HG02840 (cell line): Measurements from ENCODE around the gene COL5A1.

Experiments used
- ATAC-seq: cut with Tn5 transposase; IDR thresholded peaks from one replicate; pipeline ENCODE4 v1.9.1; 2021; ENCODE audit warnings: mild to moderate bottlenecking, moderate library complexity, moderate number of reproducible peaks; ENCODE audit not compliant: unreplicated experiment, low FRiP score

COL5A1 gene

DNA sequence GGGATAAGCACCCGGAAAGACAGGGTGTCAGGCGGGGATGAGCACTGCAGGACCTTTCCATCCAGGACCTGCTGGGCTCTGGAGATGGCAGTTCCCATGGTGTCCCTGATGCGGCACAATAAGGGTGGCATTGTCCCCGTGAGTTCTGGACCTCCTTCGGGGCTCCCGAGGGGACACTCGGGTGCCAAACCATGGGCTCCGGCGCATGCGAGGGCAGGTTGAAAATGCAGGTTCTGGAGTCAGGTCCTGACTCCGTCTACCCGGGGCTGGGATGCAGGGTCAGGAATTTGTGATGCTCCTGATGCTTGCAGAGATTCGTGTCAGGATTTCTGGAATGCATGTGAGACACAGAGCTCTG lies 239.7 kb downstream of the COL5A1 start:
- no peak for ATAC-seq

GRCh38 chr9:134882204-134882785 lies 240.7 kb downstream of the COL5A1 start:
- ATAC-seq: no peak

DNA sequence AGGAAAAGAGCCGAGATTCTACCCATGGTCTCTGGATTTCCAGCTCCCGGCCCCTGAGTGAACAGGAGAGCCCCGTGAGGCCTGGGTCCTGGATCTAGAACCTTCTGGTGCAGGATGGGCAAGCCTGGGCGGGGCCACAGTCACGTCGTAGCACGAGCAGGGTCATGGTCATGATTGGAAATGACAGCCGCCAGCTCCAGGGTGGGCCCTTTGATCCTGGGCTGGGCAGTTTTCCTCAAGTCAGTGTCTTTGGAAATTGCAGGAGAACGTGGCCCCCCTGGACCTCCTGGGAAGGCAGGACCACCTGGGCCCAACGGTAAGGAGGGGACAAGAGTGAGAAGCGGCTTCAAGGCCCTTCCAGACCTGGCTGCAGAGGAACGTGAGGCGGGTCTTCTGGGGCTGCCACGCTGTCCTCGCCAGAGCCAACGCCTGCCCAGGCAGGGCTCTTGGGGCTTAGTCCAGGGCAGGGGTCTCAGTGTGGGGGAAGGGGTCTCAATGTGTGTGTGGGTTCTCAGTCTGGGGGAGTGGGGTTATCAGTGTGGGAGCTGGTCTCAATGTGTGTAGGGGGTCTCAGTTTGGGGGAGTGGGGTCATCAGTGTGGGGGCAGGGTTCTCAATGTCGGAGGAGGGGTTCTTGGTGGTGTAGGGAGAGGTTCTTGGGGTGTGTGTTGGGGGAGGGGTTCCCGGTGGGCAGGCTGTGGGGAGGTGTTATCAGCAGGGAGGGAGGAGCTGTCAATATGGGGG lies 241.6 kb downstream of the COL5A1 start:
- no peak for ATAC-seq

- no peak for ATAC-seq
Measured at GRCh38 chr9:134884492-134884891, 242.9 kb downstream of the COL5A1 start.

GRCh38 chr9:134885001-134885678 lies 243.5 kb downstream of the COL5A1 start:
- no peak for ATAC-seq

DNA sequence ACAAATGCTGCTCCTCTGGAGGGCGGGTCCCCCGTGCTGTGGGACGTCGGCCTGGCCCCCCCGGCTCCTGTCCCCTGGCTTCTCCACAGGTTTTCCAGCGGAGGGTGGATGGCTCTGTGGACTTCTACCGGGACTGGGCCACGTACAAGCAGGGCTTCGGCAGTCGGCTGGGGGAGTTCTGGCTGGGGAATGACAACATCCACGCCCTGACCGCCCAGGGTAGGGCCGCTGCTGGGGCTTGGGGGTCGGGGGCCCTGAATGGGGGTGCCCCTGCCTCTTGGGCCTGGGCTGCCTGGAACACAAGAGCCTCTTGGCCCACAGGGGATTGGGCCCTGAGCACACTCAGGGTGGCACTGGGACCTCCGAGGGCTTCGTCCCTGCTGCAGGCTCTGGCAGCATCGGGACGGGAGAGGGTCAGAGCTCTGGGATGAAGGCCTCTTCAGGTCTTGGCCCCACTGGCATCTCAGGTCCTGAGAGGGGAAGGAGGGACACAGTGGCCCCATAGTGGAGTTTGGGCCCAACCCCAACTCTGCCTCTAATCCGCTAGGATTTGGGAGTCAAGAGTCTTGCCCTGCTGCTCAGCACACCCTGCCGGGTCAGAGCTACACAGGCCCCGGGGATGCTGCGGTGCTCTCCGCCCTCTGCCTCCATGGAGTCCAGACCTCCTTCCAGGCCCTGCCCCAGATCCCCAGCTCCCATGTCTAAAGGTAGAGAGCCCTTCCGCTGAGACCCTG lies 244.2 kb downstream of the COL5A1 start:
- no peak for ATAC-seq

- ATAC-seq: no peak
Measured at GRCh38 chr9:134886413-134886913, 244.9 kb downstream of the COL5A1 start.

GRCh38 chr9:134887219-134887618 lies 245.6 kb downstream of the COL5A1 start:
- no peak for ATAC-seq

GRCh38 chr9:134887686-134888602 lies 246.3 kb downstream of the COL5A1 start:
- ATAC-seq: no peak

GRCh38 chr9:134888603-134889190 lies 247.1 kb downstream of the COL5A1 start:
- ATAC-seq: no peak

DNA sequence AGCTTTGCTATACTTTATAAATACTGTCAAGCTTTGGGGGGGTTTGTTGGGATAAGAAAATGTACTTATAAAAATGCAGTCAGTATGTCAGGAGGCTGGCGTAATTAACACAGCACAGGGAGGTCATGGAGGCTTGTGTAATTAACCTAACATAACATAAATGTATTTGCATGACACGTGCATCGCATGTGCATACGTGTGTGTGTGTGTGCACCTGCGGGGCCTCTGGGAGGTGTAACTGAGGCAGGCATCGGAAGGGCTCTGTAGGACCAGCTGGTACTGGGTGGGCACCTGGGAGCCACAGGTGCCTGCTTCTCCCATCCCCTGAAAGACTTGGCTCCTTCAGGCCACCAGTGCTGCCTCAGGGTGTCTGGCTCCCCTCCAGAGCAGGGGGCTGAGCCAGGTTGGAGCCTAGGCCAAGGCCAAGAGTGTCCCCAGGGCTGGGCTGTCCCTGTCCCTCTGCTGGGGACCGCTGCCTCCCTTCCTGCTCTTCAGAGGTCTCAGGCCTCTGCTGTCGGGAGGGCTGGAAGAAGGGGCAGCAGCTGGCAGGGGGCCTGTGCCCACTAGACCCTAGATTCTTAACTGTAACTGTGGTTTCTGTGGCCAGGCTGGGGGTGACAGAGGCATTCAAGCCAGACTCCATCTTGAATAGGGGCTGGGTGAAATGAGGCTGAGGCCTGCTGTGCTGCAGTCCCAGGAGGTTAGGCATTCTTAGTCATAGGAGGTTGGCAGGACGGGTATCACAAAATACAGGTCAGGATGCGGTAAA lies 248.0 kb downstream of the COL5A1 start:
- no peak for ATAC-seq

- no peak for ATAC-seq
Measured at GRCh38 chr9:134890155-134890495, 248.5 kb downstream of the COL5A1 start.

- no peak for ATAC-seq
Measured at GRCh38 chr9:134891053-134891452, 249.4 kb downstream of the COL5A1 start.

DNA sequence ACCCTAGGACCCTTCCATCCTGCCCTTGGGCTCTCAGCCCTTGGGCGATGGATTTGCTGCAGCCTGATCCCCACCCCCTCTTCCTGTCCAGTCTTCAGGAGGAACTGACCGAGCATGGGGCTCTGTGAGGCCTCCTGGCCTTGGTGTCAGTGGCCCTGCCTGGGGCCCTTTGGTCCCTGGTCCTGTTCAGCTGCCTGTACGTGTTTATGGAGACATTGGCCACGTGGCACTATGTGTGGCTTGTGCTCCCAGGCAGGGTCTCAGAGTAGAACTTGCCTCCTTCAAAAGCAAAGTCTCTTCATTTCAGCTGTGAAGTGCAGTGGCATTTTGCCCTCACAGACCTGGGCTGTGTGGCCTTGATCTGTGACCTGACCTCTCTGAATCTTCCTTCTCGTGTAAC lies 250.1 kb downstream of the COL5A1 start:
- no peak for ATAC-seq

- no peak for ATAC-seq
Measured at GRCh38 chr9:134892221-134892620, 250.6 kb downstream of the COL5A1 start.

DNA sequence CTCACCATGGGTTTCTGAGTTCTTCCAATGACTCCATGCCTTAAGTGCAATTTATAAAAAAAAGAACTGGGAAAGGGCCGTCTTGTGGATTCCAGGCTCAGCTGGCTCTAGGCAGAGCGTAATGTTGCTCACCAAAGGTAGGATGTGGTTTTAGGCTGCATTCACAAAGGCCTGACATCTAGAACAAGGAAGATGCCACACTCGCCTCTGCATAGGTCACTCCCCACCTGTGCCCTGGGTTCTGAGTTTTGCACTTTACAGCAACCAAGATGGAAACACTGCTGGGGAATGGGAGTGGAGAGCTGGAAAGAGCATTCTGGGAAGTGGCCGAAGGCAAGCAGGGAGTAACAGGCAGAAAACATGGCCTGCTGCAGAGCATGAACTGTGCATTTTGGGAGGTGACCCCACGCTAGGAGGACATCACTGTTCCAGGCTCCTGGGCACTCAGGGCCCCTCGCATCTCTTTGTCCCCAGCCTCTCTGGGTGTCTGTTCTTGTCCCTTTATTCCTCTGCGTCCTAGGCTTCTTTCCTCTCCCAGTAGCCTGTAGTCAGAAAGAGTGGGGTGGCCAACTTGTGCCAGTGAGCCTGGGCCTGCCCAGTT lies 251.3 kb downstream of the COL5A1 start:
- no peak for ATAC-seq
